Activated T-cell treated with anti-CD3 and anti-CD28 coated beads for 24 hours (primary cell): ENCODE measurements around the gene PCSK6.

Experiments
- DNase-seq: peaks from one replicate; pipeline ENCODE4 v3.0.0-alpha.2; 2020; ENCODE audit warnings: low read depth

Gene PCSK6

GRCh38 chr15:101489599-101490407 is at the start of gene PCSK6:
PCSK6 (minus strand) TSS chr15:101489707; CDS start chr15:101489670, 37 bp downstream.
- no peak for DNase-seq

DNA sequence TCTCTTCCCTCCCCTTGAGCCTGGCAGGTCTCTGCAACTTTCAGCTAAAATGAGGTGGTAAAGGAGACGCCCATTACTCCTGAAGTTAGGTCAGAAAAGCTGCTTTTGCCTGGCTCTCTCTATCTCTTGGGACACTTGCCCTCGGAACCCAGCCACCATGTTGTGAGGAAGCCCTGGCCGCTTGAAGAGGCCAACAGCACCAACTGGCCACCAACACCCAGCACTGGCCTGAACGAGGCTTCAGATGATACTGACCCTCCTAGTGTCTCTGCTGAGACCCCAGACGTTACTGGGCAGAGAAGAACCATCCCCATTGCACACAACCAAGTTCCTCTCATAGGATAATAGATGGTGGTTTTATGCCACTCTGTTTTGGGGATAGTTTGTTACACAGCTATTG is 49.5 kb upstream of the PCSK6 start:
- no peak for DNase-seq

GRCh38 chr15:101538177-101538576 is 48.7 kb upstream of the PCSK6 start:
- DNase-seq = no peak

- no peak for DNase-seq
These were observed 48.1 kb upstream of the PCSK6 start for GRCh38 chr15:101537483-101538080.

DNA sequence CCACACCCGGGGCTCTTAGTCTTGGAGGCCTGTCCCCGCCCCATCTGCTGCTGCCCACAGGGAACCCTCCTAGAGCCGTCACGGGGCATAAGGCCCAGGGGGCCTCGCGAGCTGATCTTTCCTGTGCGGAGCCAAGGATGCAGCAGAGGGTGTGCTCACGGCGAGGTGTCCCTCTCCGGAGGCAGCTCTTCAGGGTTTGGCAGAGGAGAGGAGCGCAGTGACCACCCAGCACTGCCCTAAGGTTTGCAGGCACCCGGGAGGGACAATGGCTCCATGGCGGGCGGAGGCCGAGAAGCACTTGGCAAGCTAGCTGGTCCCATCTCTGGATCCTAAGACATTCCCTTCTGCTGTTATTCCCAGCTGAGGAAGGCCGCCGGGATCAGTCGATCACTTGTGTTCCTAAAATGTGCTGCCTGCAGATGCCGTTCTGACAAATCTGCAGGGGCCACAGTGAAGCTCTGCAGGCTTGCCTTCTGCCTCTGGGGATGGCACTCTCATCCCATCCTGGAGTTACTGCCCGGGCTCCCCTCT is 47.4 kb upstream of the PCSK6 start:
- no peak for DNase-seq

DNA sequence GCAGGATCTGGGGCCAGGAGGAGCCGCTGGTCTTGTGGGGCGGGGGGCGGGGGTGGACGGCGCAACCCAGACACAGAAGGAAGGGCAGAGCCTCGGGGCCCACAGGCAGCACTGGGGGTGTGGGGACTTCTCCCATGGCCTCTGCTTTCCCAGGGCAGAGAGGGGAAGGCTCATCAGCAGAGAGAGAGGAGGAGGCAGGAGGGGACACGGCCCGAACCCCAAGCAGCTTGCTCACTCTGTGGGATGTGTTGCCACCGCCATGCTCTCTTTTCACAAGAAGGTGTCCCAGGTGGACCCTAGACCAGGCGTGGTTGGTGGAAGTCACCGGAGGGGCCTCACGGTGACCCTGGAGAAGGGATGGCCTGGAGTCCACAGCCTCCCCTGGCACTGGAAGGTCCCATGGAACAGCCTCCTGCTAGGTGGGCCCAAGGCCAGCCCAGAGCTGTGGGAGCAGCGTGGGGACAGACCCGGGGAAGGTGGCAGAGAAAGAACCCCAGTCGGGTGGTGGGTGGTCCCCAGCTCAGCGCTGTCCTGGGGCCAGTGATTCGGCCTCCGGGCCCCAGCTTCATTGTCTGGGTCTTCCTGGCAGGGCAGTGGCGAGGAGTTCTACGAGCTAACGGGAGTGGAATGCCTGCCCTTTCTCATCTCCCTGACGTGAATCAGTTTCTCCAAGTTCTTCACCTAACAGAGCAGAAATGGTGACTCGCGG is 46.8 kb upstream of the PCSK6 start:
- DNase-seq = no peak

DNA sequence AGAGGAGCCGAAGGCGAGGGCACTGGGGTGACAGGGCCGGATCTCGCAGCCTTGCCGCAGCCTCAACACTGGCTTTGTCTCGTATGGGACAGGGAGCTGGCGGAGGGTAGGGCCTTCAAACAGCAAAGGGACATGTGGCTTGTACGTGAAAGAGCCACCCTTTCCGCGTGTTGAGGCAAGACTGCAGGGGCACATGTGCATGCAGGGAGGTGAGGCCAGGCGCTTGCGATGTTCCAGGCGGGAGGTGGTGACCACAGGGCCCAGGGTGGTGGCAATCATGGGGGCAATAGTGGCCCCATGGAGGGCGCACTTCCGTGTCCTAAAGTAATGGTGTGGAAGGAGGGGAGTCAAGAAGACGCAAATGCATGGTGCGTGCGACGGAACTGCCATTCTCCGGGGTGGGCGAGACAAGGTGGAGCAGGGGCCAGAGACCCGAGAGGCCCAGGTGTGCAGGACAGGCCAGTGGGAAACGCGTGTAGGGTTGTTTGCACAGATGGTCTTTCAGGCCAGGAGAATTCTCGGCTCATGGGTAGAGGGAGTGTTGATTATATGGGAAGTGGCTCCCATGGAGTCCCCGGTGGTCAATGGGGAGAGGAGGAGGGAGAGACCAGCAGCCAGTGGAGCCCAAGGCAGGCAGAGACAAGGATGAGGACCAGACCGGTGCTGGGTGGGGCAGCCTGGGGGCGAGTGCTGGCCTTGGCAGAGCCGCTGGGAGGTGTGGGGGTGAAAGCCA is 45.8 kb upstream of the PCSK6 start:
- DNase-seq = no peak

- DNase-seq = no peak
These were observed 45.0 kb upstream of the PCSK6 start for GRCh38 chr15:101534376-101534970.

GRCh38 chr15:101533371-101534140 is 44.0 kb upstream of the PCSK6 start:
- no peak for DNase-seq

DNA sequence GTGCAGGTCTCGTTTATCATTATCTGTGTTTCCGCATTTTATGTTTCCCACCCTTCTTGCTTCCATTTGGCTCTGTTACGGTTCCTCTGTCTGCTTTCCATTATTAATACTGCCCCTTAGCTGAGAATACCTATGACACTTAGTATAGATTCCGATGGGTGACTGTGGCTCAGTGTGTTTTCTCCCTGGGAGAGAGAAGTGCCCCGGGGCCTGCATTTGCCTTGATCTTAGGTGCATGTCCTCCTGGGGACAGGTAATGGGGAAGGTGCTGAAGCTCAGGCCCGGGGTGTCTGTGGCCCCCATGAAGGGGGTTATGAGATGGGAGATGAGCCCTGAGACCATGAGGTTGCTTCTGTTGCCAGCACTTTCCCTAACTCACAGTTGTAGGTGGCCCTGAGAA is 43.4 kb upstream of the PCSK6 start:
- DNase-seq = no peak

GRCh38 chr15:101531170-101531569 is 41.7 kb upstream of the PCSK6 start:
- no peak for DNase-seq

DNA sequence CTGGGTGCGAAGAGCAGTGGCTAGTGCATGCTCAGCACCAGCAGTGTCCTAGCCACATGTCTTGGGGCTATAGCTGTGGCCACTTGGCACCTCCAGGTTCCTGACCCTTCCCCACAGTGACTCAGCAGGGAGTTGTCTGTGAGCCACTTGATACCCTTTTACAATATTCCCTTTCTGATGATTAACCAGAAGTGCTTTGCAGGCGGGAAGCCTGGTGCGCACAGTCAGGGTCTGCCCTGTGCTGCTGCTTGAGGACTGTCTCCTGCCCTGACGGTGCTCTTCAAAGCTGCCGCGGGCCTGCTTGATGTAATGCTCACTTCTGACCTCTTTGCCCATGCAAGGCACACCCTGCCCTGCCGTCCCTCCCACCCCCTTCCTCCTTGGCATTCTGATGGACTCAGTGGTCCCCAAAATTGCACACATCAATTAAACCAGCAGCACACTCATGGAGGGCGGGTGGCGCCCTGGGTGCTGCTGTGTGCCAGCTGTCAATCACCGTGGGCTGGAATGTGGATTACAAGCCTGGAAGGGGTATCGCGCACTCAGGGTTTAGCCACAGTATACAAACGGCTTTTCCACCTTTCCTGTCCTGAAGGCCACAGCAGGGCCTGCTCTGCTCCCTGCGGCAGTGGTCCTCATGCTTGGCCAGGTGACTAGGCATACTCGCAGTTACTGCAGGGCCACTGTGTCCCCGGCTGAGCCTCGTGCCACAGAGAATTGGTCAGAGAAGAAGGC is 40.9 kb upstream of the PCSK6 start:
- no peak for DNase-seq

- DNase-seq = no peak
These were observed 39.4 kb upstream of the PCSK6 start for GRCh38 chr15:101528917-101529299.

DNA sequence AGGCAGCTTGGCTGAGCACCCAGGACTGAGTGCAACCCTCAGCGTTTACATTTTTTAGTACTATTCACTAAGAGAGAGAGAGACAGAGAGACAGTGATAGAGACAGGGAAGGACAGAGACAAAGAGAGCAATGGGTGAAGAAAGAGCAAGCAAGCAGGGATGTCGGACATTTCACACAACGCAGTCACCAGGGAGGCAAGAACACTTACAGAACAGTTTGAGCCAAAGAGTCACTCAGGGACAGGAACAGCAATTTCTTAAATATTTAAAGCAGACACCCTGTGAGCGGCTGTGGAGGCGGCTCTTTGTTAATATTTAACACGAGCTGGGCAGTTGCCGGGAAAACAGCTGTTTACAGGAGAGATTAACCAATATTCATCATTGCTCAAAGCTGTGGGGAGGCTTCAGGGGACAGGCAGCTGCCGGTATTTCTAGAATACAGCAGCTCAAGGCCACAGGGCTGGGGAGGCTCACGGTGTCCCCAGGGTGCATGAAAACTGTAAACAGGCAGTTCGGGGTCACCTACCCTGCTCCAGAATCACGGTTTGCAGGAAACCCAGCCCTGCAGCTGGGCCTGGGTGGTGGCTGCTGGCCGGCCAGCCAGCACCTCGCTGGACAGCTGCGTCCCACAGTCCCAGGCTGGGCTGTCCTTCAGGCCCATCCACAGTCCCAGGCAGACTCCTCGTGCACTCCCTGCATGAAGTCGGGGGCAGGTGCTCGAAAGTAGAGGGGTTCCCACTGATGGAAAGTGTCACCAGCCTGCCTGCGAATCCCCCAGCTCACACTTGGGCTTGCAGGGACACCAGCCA is 38.8 kb upstream of the PCSK6 start:
- no peak for DNase-seq

GRCh38 chr15:101526890-101527289 is 37.4 kb upstream of the PCSK6 start:
- no peak for DNase-seq

GRCh38 chr15:101526442-101526841 is 36.9 kb upstream of the PCSK6 start:
- DNase-seq = no peak

- DNase-seq = no peak
These were observed 36.5 kb upstream of the PCSK6 start for GRCh38 chr15:101526021-101526420.

DNA sequence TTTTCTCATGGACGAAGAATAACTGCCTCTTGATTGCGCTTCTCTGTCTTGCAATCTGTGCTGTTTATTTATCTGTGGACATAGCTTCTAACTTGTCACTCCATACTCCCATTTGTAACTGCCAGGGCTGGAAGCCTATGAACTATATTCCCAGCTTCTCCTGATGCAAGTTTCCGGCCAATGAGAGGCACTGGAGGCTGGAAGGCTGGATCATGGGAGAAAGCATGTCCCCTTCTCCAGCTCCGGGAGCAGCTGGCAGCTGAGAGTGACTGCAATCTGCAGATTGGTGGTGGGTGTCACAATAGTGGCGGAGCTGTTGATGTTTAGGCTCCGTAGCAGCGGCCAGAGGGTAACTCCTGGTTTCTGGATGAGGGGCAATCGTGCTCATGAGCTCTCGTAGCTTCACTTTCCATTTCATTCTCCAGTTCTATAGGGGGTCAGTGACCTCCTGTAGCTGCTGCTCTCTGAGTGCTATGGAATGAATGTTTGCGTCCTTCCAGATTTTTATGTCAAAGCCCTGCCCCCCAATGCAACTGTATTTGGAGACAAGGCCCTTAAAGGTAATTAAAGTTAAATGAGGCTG is 35.7 kb upstream of the PCSK6 start:
- DNase-seq = no peak

GRCh38 chr15:101523560-101523940 is 34.0 kb upstream of the PCSK6 start:
- no peak for DNase-seq
